GM23338 (cell line): Measurements from ENCODE around the gene NUBPL. TPM values are rescaled to one million over a fixed set of nuclear protein-coding genes. Genes with fewer than 3 reads are reported as not detected.

Experiments
- ATAC-seq: fragments of 200-7000 bp; cut with Tn5 transposase; 3 replicates; pipeline ENCODE4 v1.9.1; 2020
- DNase-seq: peaks from one replicate; pipeline ENCODE4 v3.0.0-alpha.2; 2015; ENCODE audit warnings: low spot score
- H2AFZ ChIP-seq: fragments of 200-600 bp; sonication (generic); 2 replicates; pipeline ENCODE4 v1.8.0; 2016; ENCODE audit warnings: antibody characterized with exemption, mild to moderate bottlenecking, moderate library complexity
- H3F3A ChIP-seq: fragments of 200-600 bp; sonication (generic); replicated peaks from 2 replicates; pipeline ENCODE4 v1.8.0; 2017; ENCODE audit warnings: antibody characterized with exemption, mixed run types, low read depth
- H3K27ac ChIP-seq: fragments of 200-600 bp; sonication (generic); 2 replicates; pipeline ENCODE4 v1.6.1; 2016; ENCODE audit warnings: low read depth
- H3K27me3 ChIP-seq: fragments of 200-600 bp; sonication (generic); 2 replicates; pipeline ENCODE4 v1.8.0; 2016; ENCODE audit warnings: mild to moderate bottlenecking, mixed run types, moderate library complexity; ENCODE audit not compliant: insufficient read depth
- H3K36me3 ChIP-seq: fragments of 200-600 bp; sonication (generic); 2 replicates; pipeline ENCODE4 v1.8.0; 2016; ENCODE audit warnings: mild to moderate bottlenecking; ENCODE audit not compliant: insufficient read depth
- H3K4me1 ChIP-seq: fragments of 200-600 bp; sonication (generic); 2 replicates; pipeline ENCODE4 v1.8.0; 2016; ENCODE audit warnings: mild to moderate bottlenecking, moderate library complexity; ENCODE audit not compliant: insufficient read depth
- H3K4me2 ChIP-seq: fragments of 200-600 bp; sonication (generic); 2 replicates; pipeline ENCODE4 v1.7.1; 2017; ENCODE audit warnings: mixed run types
- H3K4me3 ChIP-seq: fragments of 200-600 bp; sonication (generic); 2 replicates; pipeline ENCODE4 v1.6.1; 2016; ENCODE audit warnings: mixed run types
- H3K79me2 ChIP-seq: fragments of 200-600 bp; sonication (generic); replicated peaks from 2 replicates; pipeline ENCODE4 v1.8.0; 2017; ENCODE audit warnings: mild to moderate bottlenecking; ENCODE audit not compliant: insufficient read depth
- H3K9me2 ChIP-seq: fragments of 200-600 bp; sonication (generic); 2 replicates; pipeline ENCODE4 v1.8.0; 2017; ENCODE audit not compliant: insufficient read depth
- H4K20me1 ChIP-seq: fragments of 200-600 bp; sonication (generic); replicated peaks from 2 replicates; pipeline ENCODE4 v1.8.0; 2017; ENCODE audit warnings: mild to moderate bottlenecking; ENCODE audit not compliant: insufficient read depth
- H3K27ac Mint-ChIP-seq: 2 replicates; pipeline ENCODE4 v1.8.0; 2020; ENCODE audit warnings: inconsistent platforms, mild to moderate bottlenecking, moderate library complexity, mixed read lengths
- H3K27me3 Mint-ChIP-seq: 3 replicates; pipeline ENCODE4 v1.8.0; 2022; ENCODE audit warnings: low read depth, mild to moderate bottlenecking, moderate library complexity, mixed read lengths, inconsistent platforms; ENCODE audit not compliant: insufficient read depth, poor library complexity
- H3K36me3 Mint-ChIP-seq: 3 replicates; pipeline ENCODE4 v1.8.0; 2021; ENCODE audit warnings: low read depth, mild to moderate bottlenecking, inconsistent platforms, moderate library complexity, mixed read lengths
- H3K4me1 Mint-ChIP-seq: 3 replicates; pipeline ENCODE4 v1.8.0; 2020; ENCODE audit warnings: mild to moderate bottlenecking, inconsistent platforms, mixed read lengths
- H3K4me3 Mint-ChIP-seq: 3 replicates; pipeline ENCODE4 v1.8.0; 2021; ENCODE audit warnings: moderate library complexity, mild to moderate bottlenecking, inconsistent platforms, mixed read lengths
- H3K9me3 Mint-ChIP-seq: 3 replicates; pipeline ENCODE4 v1.8.0; 2020; ENCODE audit warnings: moderate library complexity, mild to moderate bottlenecking, inconsistent platforms, mixed read lengths
- CREB1 ChIP-seq: fragments of 250-450 bp; sonication (Bioruptor Pico); IDR thresholded peaks from 2 replicates; pipeline ENCODE4 v1.5.0; 2020; ENCODE audit warnings: low read depth, mild to moderate bottlenecking, moderate library complexity
- CTCF ChIP-seq, 2 experiments: fragments of 200-600 bp in 1 of 2; sonication (generic) in 1 of 2; conservative IDR thresholded peaks; 2 replicates each; pipeline versions ENCODE4 v1.5.1 to v1.6.1; 2016 to 2017; ENCODE audit warnings: antibody characterized with exemption in 2 of 2, low read depth in 2 of 2, mild to moderate bottlenecking in 2 of 2, moderate library complexity in 1 of 2
- ETS1 ChIP-seq: IDR thresholded peaks from 2 replicates; pipeline ENCODE4 v1.6.1; 2016; ENCODE audit warnings: antibody characterized with exemption
- JUNB ChIP-seq: IDR thresholded peaks from one replicate; pipeline ENCODE4 v1.6.1; 2016; ENCODE audit warnings: antibody characterized with exemption; ENCODE audit not compliant: unreplicated experiment
- NANOG ChIP-seq: IDR thresholded peaks from 2 replicates; pipeline ENCODE4 v1.6.1; 2016; ENCODE audit warnings: antibody characterized with exemption, borderline replicate concordance
- POLR2AphosphoS5 ChIP-seq: IDR thresholded peaks from 2 replicates; pipeline ENCODE4 v1.6.1; 2016; ENCODE audit warnings: antibody characterized with exemption, low read depth
- REST ChIP-seq: IDR thresholded peaks from one replicate; pipeline ENCODE4 v1.6.1; 2018; ENCODE audit warnings: antibody characterized with exemption; ENCODE audit not compliant: unreplicated experiment
- STAT1 ChIP-seq: IDR thresholded peaks from one replicate; pipeline ENCODE4 v1.6.1; 2016; ENCODE audit warnings: antibody characterized with exemption; ENCODE audit not compliant: unreplicated experiment
- ZNF114 ChIP-seq: fragments of 250-450 bp; sonication (Bioruptor Pico); IDR thresholded peaks from 2 replicates; pipeline ENCODE4 v1.5.0; 2020; ENCODE audit warnings: mild to moderate bottlenecking, moderate library complexity
- ZNF331 ChIP-seq: fragments of 250-450 bp; sonication (Bioruptor Pico); IDR thresholded peaks from 2 replicates; pipeline ENCODE4 v1.5.0; 2020; ENCODE audit warnings: low read depth, mild to moderate bottlenecking, moderate library complexity
- ZNF462 ChIP-seq: fragments of 250-450 bp; sonication (Bioruptor Pico); IDR thresholded peaks from 2 replicates; pipeline ENCODE4 v1.5.0; 2020; ENCODE audit warnings: mild to moderate bottlenecking, moderate library complexity
- polyA plus RNA-seq: library from polyadenylated mRNA; unstranded; fragments of >200 nt; fragmentation: Nextera tagmentation; extraction: Ambion mirVana; gene quantifications from 2 replicates; pipeline ENCODE4 v1.2.1, GENCODE V29; 2016
- total RNA-seq: library from RNA; depleted of rRNA; stranded (reverse); fragments of >200 nt; shearing (Covaris generic); gene quantifications from 2 replicates; pipeline ENCODE4 v1.2.3, GENCODE V29; 2014

Gene NUBPL
- total and polyA plus RNA-seq, 2 experiments from 2014 or later: 6.1 to 20.7 TPM

GRCh38 chr14:31580234-31580633 is 19.0 kb downstream of the NUBPL start (continued):
- TF ChIP-seq CTCF (conservative IDR thresholded peaks at IDR 0.05; ENCODE audit: low read depth in 2 of 2): no peak

GRCh38 chr14:31582286-31582691 is 21.1 kb downstream of the NUBPL start:
- Mint-ChIP-seq H3K4me3 (no peak overlapping the region), H3K4me1 (no peaks in the 10 kb centered on the region; the same call in 2 of the 3 replicates), H3K36me3 (no peaks in the 10 kb centered on the region), H3K27me3 (no peaks in the 10 kb centered on the region), H3K27ac (no peak overlapping the region; the same call in 1 of the 2 replicates), H3K9me3 (no peaks in the 10 kb centered on the region)
- Histone ChIP-seq H3K79me2 (no peaks in the 10 kb centered on the region), H3K4me3 (no peak overlapping the region), H3K4me2 (no peak overlapping the region), H3K4me1 (no peaks in the 10 kb centered on the region), H4K20me1 (no peaks in the 10 kb centered on the region), H3K36me3 (no peaks in the 10 kb centered on the region), H3K9me2 (no peaks in the 10 kb centered on the region), H3K27me3 (no peaks in the 10 kb centered on the region), H2AFZ (no peak overlapping the region), H3K27ac (no peak overlapping the region), H3F3A (no peaks in the 10 kb centered on the region)
- no peak for DNase-seq
- no peak for ATAC-seq
- TF ChIP-seq ZNF331 (CRISPR knock-in tag) (no peak), NANOG (no peak), ZNF114 (CRISPR knock-in tag) (no peak), CTCF (conservative IDR thresholded peaks at IDR 0.05; ENCODE audit: low read depth in 2 of 2) (no peak), ETS1 (no peak), JUNB (no peak), ZNF462 (no peak), CREB1 (no peak), STAT1 (no peak), POLR2AphosphoS5 (no peak), REST (no peak)
